SH-SY5Y (cell line): Measurements from ENCODE around the gene UXS1.

ENCODE experiments used
- GATA2 ChIP-seq: IDR thresholded peaks from 2 replicates; pipeline ENCODE4 v1.6.1; 2011; ENCODE audit warnings: mild to moderate bottlenecking, low read depth, low read length
- GATA3 ChIP-seq: IDR thresholded peaks from 2 replicates; pipeline ENCODE4 v1.6.1; 2011; ENCODE audit warnings: low read depth, mild to moderate bottlenecking, low read length, moderate library complexity

DNA sequence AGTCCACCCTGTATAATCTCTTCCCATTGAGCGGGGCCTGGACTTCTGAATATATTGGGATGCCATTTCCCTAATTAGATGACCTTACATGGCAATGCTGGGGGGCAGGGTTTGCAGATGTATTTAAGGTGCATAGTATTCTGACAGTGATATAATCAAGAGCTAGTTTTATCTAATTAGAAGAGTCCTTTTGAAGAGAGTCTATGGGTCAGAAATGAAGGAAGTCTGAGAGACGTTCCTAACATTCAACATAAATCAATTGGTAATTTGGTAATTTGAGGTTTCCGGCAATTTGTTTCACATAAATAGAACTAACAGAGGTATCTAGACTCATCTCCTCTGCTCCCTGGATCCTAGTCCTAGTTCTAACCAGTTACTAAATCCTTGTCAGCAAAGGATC is 25.7 kb upstream of the UXS1 start:
- TF ChIP-seq GATA2 = no peak
- TF ChIP-seq GATA3 = no peak
